Panc1 (cell line): Measurements from ENCODE around the gene HEPHL1. TPM values are rescaled to one million over a fixed set of nuclear protein-coding genes. Genes with fewer than 3 reads are reported as not detected.
"Not testable (repeated sequence)": the region's sequence is repeated elsewhere in the genome, so short reads cannot be mapped to it uniquely, and the experiment has no call there.

Source experiments
- ATAC-seq: fragments of 200-7000 bp; cut with Tn5 transposase; 2 replicates; pipeline ENCODE4 v1.9.1; 2020; ENCODE audit warnings: mild to moderate bottlenecking, moderate library complexity
- BruUV-seq: library from RNA; stranded (reverse); fragments of 400-500 nt; replicated peaks from 2 replicates; lab custom pipeline; 2021; lab: Mats Ljungman, UMichigan
- CTCF ChIA-PET: fragments of 300-600 bp; sonication (Branson Sonifier 250); formaldehyde crosslinking; loops from one replicate; lab custom pipeline; 2022; ENCODE audit warnings: antibody characterized with exemption; lab: Charles Lee
- POLR2A ChIA-PET: fragments of 300-600 bp; sonication (Branson Sonifier 250); formaldehyde crosslinking; loops from one replicate; lab custom pipeline; 2022; ENCODE audit warnings: antibody characterized with exemption; lab: Charles Lee
- DNase-seq: peaks from one replicate; pipeline ENCODE4 v3.0.0-alpha.2; 2010; ENCODE audit warnings: low read depth, low spot score
- H3K27ac ChIP-seq: 2 replicates; pipeline ENCODE4 v1.5.1; 2011; ENCODE audit warnings: mild to moderate bottlenecking, low read length, inconsistent platforms
- H3K27me3 ChIP-seq: fragments of 200-500 bp; sonication (Bioruptor generic); 2 replicates; pipeline ENCODE4 v1.6.0; 2014; ENCODE audit warnings: low read length, inconsistent platforms; ENCODE audit not compliant: control insufficient read depth, insufficient read depth
- H3K36me3 ChIP-seq: fragments of 200-500 bp; sonication (Bioruptor generic); 2 replicates; pipeline ENCODE4 v1.5.1; 2014; ENCODE audit warnings: inconsistent platforms, mild to moderate bottlenecking, low read length, moderate library complexity; ENCODE audit not compliant: control insufficient read depth, insufficient read depth
- H3K4me1 ChIP-seq: 2 replicates; pipeline ENCODE4 v1.5.1; 2011; ENCODE audit warnings: inconsistent platforms, mild to moderate bottlenecking, low read length, moderate library complexity; ENCODE audit not compliant: control insufficient read depth, insufficient read depth
- H3K4me3 ChIP-seq, 2 experiments: 2 replicates each; pipeline ENCODE4 v1.5.1; 2011 to 2012; ENCODE audit warnings: low read depth in 2 of 2, low read length in 2 of 2, mild to moderate bottlenecking in 2 of 2, inconsistent platforms in 1 of 2, moderate library complexity in 1 of 2
- H3K9me3 ChIP-seq: fragments of 200-500 bp; sonication (Bioruptor generic); 2 replicates; pipeline ENCODE4 v1.5.1; 2014; ENCODE audit warnings: low read depth, mild to moderate bottlenecking, inconsistent platforms, low read length, moderate library complexity; ENCODE audit not compliant: control insufficient read depth, insufficient read depth
- POLR2AphosphoS5 ChIP-seq: IDR thresholded peaks from 2 replicates; pipeline ENCODE4 v1.6.1; 2012; ENCODE audit warnings: mild to moderate bottlenecking, low read depth, low read length, moderate library complexity
- TCF7L2 ChIP-seq: IDR thresholded peaks from 2 replicates; pipeline ENCODE4 v1.6.1; 2011; ENCODE audit warnings: mild to moderate bottlenecking, low read depth, low read length, inconsistent platforms
- in situ Hi-C: cut with HindIII; loops from 2 replicates; pipeline ENCODE4 v1.10.0; 2016; ENCODE audit warnings: low sequenced_read_pairs, low pct_unique_long_range_greater_than_20kb
- intact Hi-C: fragments of 100-400 bp; cut with micrococcal nuclease; formaldehyde crosslinking; loops from one replicate; pipeline ENCODE4 v1.10.0; 2022; ENCODE audit not compliant: unreplicated experiment
- total RNA-seq: library from RNA; stranded (reverse); gene quantifications from one replicate; pipeline ENCODE4 v1.2.1, GENCODE V29; 2021; ENCODE audit not compliant: unreplicated experiment
- TF ChIP-seq, protein P1 (sequence below), 2 experiments: IDR thresholded peaks; 2 replicates each; pipeline ENCODE4 v1.6.1; 2011 to 2012; ENCODE audit warnings: low read depth in 2 of 2, control low read depth in 1 of 2, low read length in 1 of 2, mild to moderate bottlenecking in 1 of 2, moderate library complexity in 1 of 2; ENCODE audit not compliant: insufficient read depth in 1 of 2
- TF ChIP-seq, protein P2 (sequence below): fragments of 450-650 bp; IDR thresholded peaks from 2 replicates; pipeline ENCODE4 v1.5.1; 2017; ENCODE audit warnings: mild to moderate bottlenecking

The HEPHL1 gene
- total RNA-seq, 1 experiment from 2014 or later, result not detected

DNA sequence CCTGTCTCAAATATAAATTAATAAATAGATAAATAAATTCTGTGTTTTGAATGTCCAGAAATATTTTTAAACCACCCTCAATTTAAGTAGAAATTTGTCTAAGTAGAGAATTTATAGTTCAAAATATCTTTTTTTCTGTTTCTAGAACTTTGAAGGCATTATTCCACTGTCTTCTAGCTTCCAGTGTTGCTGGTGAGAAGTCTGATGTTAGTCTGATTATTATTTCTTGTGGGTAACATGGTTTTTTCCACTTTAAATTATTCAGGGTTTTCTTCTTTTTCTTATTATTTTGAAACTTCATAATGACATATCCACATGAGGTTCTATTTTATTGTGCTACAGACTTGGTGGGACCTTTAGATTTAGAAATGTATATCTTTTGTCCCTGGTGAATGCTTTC is 46.4 kb upstream of the HEPHL1 start:
- Histone ChIP-seq H3K27ac (no peak overlapping the region), H3K27me3 (no peaks in the 10 kb centered on the region), H3K9me3 (peaks cover 5% of the 10 kb centered on the region), H3K4me3 (no peak overlapping the region), H3K36me3 (no peaks in the 10 kb centered on the region), H3K4me1 (no peaks in the 10 kb centered on the region)
- no TSS peak for BruUV-seq
- DNase-seq, result no peak
- ChIA-PET POLR2A (no interaction called here), CTCF (no interaction called here)
- intact Hi-C loops (no loop called here), in situ Hi-C loops (no loop called here)
- ATAC-seq, result no peak
- no peak for TF ChIP-seq TCF7L2
- no peak for TF ChIP-seq POLR2AphosphoS5
- TF ChIP-seq, protein P1, sequence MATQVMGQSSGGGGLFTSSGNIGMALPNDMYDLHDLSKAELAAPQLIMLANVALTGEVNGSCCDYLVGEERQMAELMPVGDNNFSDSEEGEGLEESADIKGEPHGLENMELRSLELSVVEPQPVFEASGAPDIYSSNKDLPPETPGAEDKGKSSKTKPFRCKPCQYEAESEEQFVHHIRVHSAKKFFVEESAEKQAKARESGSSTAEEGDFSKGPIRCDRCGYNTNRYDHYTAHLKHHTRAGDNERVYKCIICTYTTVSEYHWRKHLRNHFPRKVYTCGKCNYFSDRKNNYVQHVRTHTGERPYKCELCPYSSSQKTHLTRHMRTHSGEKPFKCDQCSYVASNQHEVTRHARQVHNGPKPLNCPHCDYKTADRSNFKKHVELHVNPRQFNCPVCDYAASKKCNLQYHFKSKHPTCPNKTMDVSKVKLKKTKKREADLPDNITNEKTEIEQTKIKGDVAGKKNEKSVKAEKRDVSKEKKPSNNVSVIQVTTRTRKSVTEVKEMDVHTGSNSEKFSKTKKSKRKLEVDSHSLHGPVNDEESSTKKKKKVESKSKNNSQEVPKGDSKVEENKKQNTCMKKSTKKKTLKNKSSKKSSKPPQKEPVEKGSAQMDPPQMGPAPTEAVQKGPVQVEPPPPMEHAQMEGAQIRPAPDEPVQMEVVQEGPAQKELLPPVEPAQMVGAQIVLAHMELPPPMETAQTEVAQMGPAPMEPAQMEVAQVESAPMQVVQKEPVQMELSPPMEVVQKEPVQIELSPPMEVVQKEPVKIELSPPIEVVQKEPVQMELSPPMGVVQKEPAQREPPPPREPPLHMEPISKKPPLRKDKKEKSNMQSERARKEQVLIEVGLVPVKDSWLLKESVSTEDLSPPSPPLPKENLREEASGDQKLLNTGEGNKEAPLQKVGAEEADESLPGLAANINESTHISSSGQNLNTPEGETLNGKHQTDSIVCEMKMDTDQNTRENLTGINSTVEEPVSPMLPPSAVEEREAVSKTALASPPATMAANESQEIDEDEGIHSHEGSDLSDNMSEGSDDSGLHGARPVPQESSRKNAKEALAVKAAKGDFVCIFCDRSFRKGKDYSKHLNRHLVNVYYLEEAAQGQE (IDR thresholded peaks at IDR 0.05; ENCODE audit: insufficient read depth in 1 of 2, low read depth in 2 of 2, low read length in 1 of 2), result no peak
- TF ChIP-seq, protein P2, sequence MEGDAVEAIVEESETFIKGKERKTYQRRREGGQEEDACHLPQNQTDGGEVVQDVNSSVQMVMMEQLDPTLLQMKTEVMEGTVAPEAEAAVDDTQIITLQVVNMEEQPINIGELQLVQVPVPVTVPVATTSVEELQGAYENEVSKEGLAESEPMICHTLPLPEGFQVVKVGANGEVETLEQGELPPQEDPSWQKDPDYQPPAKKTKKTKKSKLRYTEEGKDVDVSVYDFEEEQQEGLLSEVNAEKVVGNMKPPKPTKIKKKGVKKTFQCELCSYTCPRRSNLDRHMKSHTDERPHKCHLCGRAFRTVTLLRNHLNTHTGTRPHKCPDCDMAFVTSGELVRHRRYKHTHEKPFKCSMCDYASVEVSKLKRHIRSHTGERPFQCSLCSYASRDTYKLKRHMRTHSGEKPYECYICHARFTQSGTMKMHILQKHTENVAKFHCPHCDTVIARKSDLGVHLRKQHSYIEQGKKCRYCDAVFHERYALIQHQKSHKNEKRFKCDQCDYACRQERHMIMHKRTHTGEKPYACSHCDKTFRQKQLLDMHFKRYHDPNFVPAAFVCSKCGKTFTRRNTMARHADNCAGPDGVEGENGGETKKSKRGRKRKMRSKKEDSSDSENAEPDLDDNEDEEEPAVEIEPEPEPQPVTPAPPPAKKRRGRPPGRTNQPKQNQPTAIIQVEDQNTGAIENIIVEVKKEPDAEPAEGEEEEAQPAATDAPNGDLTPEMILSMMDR, result no peak

DNA sequence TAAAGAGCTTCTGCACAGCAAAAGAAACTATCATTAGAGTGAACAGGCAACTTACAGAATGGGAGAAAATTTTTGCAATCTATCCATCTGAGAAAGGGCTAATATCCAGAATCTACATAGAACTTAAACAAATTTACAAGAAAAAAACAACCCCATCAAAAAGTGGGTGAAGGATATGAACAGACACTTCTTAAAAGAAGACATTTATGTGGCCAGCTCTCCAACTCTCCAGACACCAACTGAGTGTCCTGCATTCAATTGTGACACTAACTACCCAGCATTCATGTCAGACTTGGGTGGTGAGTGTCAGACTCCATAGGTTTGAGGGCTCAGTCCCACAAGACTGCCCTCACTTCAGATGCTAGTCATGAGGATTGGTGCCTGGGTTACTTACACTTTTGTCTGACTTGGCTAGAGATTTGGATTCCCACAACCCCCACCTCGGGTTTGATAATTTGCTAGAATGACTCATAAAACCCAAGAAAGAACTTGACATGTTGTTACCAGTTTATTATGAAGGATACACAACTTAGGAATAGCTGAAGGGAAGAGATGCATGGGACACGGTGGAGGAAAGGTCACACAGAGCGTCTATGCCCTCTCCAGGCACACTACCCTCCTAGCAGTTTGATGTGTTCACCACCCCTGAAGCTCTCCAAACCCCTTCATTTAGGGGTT is 44.4 kb upstream of the HEPHL1 start:
- H3K4me3 ChIP-seq, CTCF ChIA-PET, H3K27ac ChIP-seq, intact Hi-C loops, in situ Hi-C loops, BruUV-seq, H3K27me3 ChIP-seq, DNase-seq, H3K9me3 ChIP-seq, H3K4me1 ChIP-seq, ATAC-seq, POLR2A ChIA-PET, H3K36me3 ChIP-seq: not testable (repeated sequence)

- H3K27me3 ChIP-seq, result no peaks in the 10 kb centered on the region
Measured at GRCh38 chr11:93983542-93984195, 37.5 kb upstream of the HEPHL1 start.

More at GRCh38 chr11:93983542-93984195, 37.5 kb upstream of the HEPHL1 start:
- Histone ChIP-seq H3K4me1 (peaks cover 12% of the 10 kb centered on the region), H3K9me3 (no peaks in the 10 kb centered on the region), H3K27ac (no peak overlapping the region), H3K36me3 (no peaks in the 10 kb centered on the region), H3K4me3 (no peak overlapping the region)
- intact Hi-C loops (no loop called here), in situ Hi-C loops (no loop called here)
- no peak for TF ChIP-seq TCF7L2
- ChIA-PET POLR2A (no interaction called here), CTCF (no interaction called here)
- DNase-seq (no peak), ATAC-seq (no peak)
- no TSS peak for BruUV-seq
